Measurements from ENCODE around the gene UGT1A4. TPM values are rescaled to one million over a fixed set of nuclear protein-coding genes. Genes with fewer than 3 reads are reported as not detected.

The UGT1A4 gene
- total and polyA plus RNA-seq, 2 of the 8 experiments (the other 6 are each of a cell fraction or from before 2014, with no cell fraction given) = not detected

DNA sequence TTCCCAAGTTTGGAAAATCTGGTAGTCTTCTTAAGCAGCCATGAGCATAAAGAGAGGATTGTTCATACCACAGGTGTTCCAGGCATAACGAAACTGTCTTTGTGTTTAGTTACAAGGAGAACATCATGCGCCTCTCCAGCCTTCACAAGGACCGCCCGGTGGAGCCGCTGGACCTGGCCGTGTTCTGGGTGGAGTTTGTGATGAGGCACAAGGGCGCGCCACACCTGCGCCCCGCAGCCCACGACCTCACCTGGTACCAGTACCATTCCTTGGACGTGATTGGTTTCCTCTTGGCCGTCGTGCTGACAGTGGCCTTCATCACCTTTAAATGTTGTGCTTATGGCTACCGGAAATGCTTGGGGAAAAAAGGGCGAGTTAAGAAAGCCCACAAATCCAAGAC lies 53.6 kb downstream of the UGT1A4 start (continued):
- TF ChIP-seq GABPA (IDR thresholded peaks at IDR 0.05; ENCODE audit: borderline replicate concordance, insufficient read depth, low read length) (no peak), SRF (IDR thresholded peaks at IDR 0.05; ENCODE audit: low read depth, low read length) (no peak)
